Pulmonary artery endothelial cell (primary cell): ENCODE results near the gene TRMT11. TPM values are rescaled to one million over a fixed set of nuclear protein-coding genes. Genes with fewer than 3 reads are reported as not detected.
"Not testable (repeated sequence)": the region's sequence is repeated elsewhere in the genome, so short reads cannot be mapped to it uniquely, and the experiment has no call there.

ENCODE experiments used
- DNase-seq: peaks from one replicate; pipeline ENCODE4 v3.0.0-alpha.2; 2011; ENCODE audit warnings: low read depth, low spot score
- total RNA-seq: library from RNA; depleted of rRNA; stranded (reverse); fragments of >200 nt; gene quantifications from 2 replicates; pipeline ENCODE4 v1.2.3, GENCODE V29; 2014

TRMT11 gene
- total RNA-seq, 1 donor from 2014 or later = 16.4 TPM

GRCh38 chr6:125991653-125992052 is 5.3 kb downstream of the TRMT11 start:
- DNase-seq = no peak

GRCh38 chr6:125994670-125995488 is 8.5 kb downstream of the TRMT11 start:
- DNase-seq = no peak

GRCh38 chr6:125995972-125996580 is 9.7 kb downstream of the TRMT11 start:
- no peak for DNase-seq

GRCh38 chr6:126002755-126003679 is 16.7 kb downstream of the TRMT11 start:
- DNase-seq = no peak

- no peak for DNase-seq
Observed at GRCh38 chr6:126007800-126008199, 21.5 kb downstream of the TRMT11 start.

- no peak for DNase-seq
Observed at GRCh38 chr6:126010040-126010439, 23.7 kb downstream of the TRMT11 start.

- DNase-seq = no peak
Observed at GRCh38 chr6:126015863-126016262, 29.5 kb downstream of the TRMT11 start.

- no peak for DNase-seq
Observed at GRCh38 chr6:126016591-126016990, 30.3 kb downstream of the TRMT11 start.

- DNase-seq = no peak
Observed at GRCh38 chr6:126017668-126018067, 31.3 kb downstream of the TRMT11 start.

- DNase-seq = no peak
Observed at GRCh38 chr6:126020305-126021050, 34.1 kb downstream of the TRMT11 start.

- DNase-seq = not testable (repeated sequence)
Observed at GRCh38 chr6:126023474-126023873, 37.1 kb downstream of the TRMT11 start.

GRCh38 chr6:126026001-126026400 is 39.7 kb downstream of the TRMT11 start:
- DNase-seq = no peak

- no peak for DNase-seq
Observed at GRCh38 chr6:126027601-126028000, 41.3 kb downstream of the TRMT11 start.

GRCh38 chr6:126030045-126030444 is 43.7 kb downstream of the TRMT11 start:
- DNase-seq = no peak

- DNase-seq = peak; percentile 49
Observed at GRCh38 chr6:126033696-126034095, 47.4 kb downstream of the TRMT11 start.

GRCh38 chr6:126034656-126035055 is 48.3 kb downstream of the TRMT11 start:
- DNase-seq = no peak

GRCh38 chr6:126035764-126036163 is 49.4 kb downstream of the TRMT11 start:
- no peak for DNase-seq

GRCh38 chr6:126038234-126038633 is 51.9 kb downstream of the TRMT11 start:
- no peak for DNase-seq

GRCh38 chr6:126039284-126039683 is 52.9 kb downstream of the TRMT11 start:
- DNase-seq = no peak

- DNase-seq = no peak
Observed at GRCh38 chr6:126040394-126040793, 54.1 kb downstream of the TRMT11 start.

- DNase-seq = peak; percentile 22
Observed at GRCh38 chr6:126040826-126041225, 54.5 kb downstream of the TRMT11 start.
